Measurements from ENCODE around the gene GPRIN3.

Gene GPRIN3

GRCh38 chr4:89290727-89291516, 16.7 kb downstream of the GPRIN3 start:
- no peak for DNase-seq (ENCODE audit: low read depth)

- DNase-seq (ENCODE audit: low read depth), result no peak
These were observed 18.3 kb downstream of the GPRIN3 start for GRCh38 chr4:89289312-89289711.

- DNase-seq (ENCODE audit: low read depth), result no peak
These were observed 19.2 kb downstream of the GPRIN3 start for GRCh38 chr4:89288430-89288829.

GRCh38 chr4:89287945-89288344, 19.7 kb downstream of the GPRIN3 start:
- DNase-seq (ENCODE audit: low read depth), result no peak

GRCh38 chr4:89285745-89286144, 21.9 kb downstream of the GPRIN3 start:
- no peak for DNase-seq (ENCODE audit: low read depth)

GRCh38 chr4:89284828-89285227, 22.8 kb downstream of the GPRIN3 start:
- DNase-seq (ENCODE audit: low read depth), result no peak

GRCh38 chr4:89284020-89284424, 23.6 kb downstream of the GPRIN3 start:
- DNase-seq (ENCODE audit: low read depth), result no peak

- no peak for DNase-seq (ENCODE audit: low read depth)
These were observed 24.2 kb downstream of the GPRIN3 start for GRCh38 chr4:89283226-89284009.

GRCh38 chr4:89279385-89279784, 28.2 kb downstream of the GPRIN3 start:
- no peak for DNase-seq (ENCODE audit: low read depth)

GRCh38 chr4:89277412-89277811, 30.2 kb downstream of the GPRIN3 start:
- DNase-seq (ENCODE audit: low read depth), result no peak

GRCh38 chr4:89276296-89276695, 31.3 kb downstream of the GPRIN3 start:
- no peak for DNase-seq (ENCODE audit: low read depth)

- no peak for DNase-seq (ENCODE audit: low read depth)
These were observed 32.0 kb downstream of the GPRIN3 start for GRCh38 chr4:89275587-89275986.

GRCh38 chr4:89273741-89274141, 33.9 kb downstream of the GPRIN3 start:
- no peak for DNase-seq (ENCODE audit: low read depth)

GRCh38 chr4:89270792-89271191, 36.8 kb downstream of the GPRIN3 start:
- DNase-seq (ENCODE audit: low read depth), result no peak

GRCh38 chr4:89269121-89269666, 38.4 kb downstream of the GPRIN3 start:
- DNase-seq (ENCODE audit: low read depth), result no peak

- DNase-seq (ENCODE audit: low read depth), result no peak
These were observed 38.9 kb downstream of the GPRIN3 start for GRCh38 chr4:89268679-89269078.

GRCh38 chr4:89267846-89268245, 39.8 kb downstream of the GPRIN3 start:
- DNase-seq (ENCODE audit: low read depth), result no peak

GRCh38 chr4:89267392-89267791, 40.2 kb downstream of the GPRIN3 start:
- no peak for DNase-seq (ENCODE audit: low read depth)

GRCh38 chr4:89266128-89266527, 41.5 kb downstream of the GPRIN3 start:
- no peak for DNase-seq (ENCODE audit: low read depth)

GRCh38 chr4:89263265-89263664, 44.3 kb downstream of the GPRIN3 start:
- no peak for DNase-seq (ENCODE audit: low read depth)

- no peak for DNase-seq (ENCODE audit: low read depth)
These were observed 48.1 kb downstream of the GPRIN3 start for GRCh38 chr4:89259301-89260028.

GRCh38 chr4:89258506-89258905, 49.1 kb downstream of the GPRIN3 start:
- DNase-seq (ENCODE audit: low read depth), result no peak
